HG02642 (cell line): Measurements from ENCODE around the gene PANX3.

Experiments used
- ATAC-seq: cut with Tn5 transposase; IDR thresholded peaks from one replicate; pipeline ENCODE4 v1.9.1; 2021; ENCODE audit warnings: mild to moderate bottlenecking; ENCODE audit not compliant: unreplicated experiment, poor library complexity

PANX3 gene

DNA sequence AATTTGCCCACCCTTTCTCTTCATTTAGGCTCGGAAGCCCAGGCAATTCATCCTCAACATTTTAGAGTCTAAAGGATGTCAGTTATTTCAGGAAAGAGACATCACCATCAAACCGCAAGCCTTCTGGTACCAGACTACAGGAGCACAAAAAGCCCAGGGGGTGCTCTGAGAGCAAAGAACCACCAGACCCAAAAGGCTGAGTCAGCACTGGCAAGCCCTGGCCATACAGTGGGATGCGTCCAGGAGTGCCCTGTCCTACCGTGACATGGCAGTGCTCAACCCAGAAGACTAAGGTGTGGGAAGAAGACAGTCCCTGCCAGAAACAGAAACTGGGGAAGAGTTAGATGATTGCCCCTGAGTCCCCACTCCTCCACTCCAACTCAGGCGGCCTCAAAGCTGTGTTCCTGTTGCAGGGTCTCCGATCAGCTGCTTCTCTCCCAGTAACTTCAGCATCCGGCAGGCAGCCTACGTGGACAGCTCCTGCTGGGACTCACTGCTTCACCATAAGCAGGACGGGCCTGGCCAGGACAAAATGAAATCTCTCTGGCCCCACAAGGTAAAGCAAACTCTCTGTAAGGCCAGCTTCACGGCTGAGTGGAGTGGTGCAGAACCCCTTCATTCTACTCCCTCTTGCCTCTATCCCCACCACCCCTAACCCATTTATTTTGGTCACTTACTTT is 1.5 kb downstream of the PANX3 start:
- no peak for ATAC-seq

DNA sequence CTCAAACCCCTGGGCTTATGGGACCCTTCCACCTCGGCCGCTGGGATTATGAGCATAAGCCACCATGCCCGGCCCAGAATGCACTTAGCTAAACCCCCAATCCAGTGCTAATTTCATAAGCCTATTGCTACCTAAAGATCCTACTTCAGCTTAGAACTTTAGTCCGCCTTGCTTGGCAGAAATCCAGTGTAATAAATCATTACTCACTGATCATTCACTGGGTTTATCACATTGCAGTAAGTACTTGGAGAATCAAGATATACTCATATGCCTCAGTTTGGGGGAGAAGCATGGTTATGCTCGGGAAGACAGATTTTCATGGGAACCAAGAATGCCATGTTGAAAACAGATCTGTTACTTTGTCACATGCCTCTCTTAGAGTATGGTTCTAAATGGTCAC is 7.6 kb downstream of the PANX3 start:
- ATAC-seq = no peak

GRCh38 chr11:124622531-124623451 is 11.6 kb downstream of the PANX3 start, which contains the start of gene TBRG1:
Gene TBRG1, plus strand, starts transcription at chr11:124622864. Its CDS starts 220 bp downstream, at chr11:124623084.
- peak; percentile 98 for ATAC-seq

DNA sequence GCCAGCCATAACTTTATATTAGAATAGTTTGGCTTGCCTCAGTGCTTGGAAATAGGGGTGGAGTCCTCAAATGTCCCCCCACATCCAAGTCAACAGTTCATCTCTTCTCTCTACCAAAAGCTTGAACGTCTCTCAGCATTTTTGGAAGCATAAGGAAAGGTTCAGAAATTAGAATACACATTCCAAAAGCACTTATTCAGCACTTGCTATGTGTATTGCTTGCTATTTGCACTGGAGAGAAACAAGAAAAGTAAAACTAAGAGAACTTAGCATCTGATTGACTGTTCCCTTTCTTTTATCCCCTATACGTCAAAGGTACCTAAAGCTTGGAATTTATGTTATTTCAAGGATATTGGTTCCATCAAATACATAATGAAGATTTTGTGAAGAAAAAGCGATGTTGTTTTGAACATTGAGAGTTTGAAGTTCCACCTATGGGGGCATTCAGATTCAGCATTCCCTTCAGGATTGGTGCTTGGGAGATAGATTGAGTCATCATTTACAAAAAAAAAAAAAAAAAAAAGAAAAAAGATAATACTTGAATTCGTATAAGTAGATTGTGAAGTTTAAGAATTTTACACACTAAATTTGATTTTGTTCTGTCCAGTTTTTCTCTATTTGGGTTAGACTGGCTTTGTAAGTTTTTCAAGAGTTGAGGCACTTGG is 12.8 kb downstream of the PANX3 start:
- ATAC-seq = no peak

GRCh38 chr11:124625504-124626168 is 14.4 kb downstream of the PANX3 start:
- ATAC-seq = no peak

DNA sequence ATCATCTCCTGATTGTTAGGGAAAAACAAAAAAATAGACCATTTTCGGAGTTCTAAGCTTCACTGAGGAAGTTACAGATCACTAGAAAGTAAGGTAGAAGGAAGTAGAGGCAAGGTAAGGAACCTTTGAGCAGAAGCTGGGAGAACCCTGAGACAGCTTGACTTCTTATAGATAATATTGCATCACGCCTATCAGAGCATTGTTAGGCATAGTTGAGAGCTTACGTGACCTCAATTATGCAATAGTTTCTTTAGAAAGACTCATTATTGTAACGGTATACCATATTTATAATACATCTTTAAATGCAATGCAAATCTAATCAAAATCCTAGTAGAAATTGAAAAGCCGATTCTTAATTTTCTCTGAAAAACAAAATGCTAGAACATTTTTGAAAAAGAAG is 16.3 kb downstream of the PANX3 start:
- ATAC-seq = no peak

DNA sequence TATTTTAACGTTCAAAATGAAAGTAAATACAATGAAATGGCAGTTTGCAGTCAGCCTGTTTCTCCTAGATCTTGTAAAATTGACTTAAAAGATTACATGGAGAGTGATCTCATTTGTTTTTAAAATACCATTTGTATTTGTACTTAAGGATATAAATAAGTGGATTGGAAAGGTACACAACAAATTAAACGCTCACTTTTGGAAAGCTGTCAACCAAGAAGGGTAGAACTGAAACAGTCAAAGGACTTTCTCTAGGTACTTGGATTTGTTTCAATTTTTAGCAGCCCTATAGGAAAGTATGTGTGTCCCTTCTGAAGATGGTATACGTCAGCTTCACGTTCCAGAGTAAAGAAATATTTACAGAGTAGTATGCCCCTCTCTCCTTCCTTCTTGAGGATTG is 18.7 kb downstream of the PANX3 start:
- ATAC-seq = no peak

GRCh38 chr11:124633355-124633754 is 22.1 kb downstream of the PANX3 start:
- no peak for ATAC-seq

GRCh38 chr11:124635932-124636331 is 24.7 kb downstream of the PANX3 start:
- ATAC-seq = no peak

- ATAC-seq = no peak
Measured at GRCh38 chr11:124638500-124638899, 27.3 kb downstream of the PANX3 start.

DNA sequence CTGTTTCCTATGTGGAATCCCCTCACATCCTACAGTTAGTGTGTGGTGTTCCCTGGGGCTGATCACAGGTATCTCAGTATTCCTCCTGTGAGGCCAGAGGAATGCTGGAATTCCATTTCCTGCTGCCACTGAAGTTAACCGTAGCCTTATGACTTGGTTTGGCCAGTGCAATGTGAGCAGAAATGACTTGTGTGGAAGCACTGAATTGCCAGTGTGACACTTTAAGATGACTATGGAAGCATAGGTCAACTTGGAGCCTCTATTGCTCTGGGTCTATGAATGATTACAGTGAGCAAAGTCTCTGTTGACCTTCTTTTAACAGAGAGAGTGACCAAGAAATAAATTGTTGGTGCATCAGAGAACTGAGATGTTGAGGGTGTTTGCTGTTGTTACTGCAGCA is 28.0 kb downstream of the PANX3 start:
- ATAC-seq = no peak

DNA sequence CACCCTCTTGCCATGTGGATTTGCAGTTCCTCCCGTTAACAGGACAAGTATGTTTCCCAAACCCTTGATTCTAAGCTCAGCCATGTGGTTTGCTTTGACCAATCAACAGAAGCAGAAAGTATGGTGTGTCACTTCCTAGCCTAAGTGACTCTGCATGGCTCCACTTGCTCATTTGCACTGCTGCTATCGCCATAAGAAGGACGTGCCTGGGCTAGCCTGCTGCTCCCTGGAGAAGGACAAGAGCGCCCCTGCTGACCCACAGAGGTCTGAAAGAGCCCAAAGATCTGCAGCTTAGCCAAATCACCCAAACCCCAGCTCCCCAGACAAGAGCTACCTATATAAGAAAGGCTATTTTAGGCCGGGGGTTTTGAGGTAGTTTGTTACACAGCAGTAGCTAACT is 29.4 kb downstream of the PANX3 start:
- ATAC-seq = no peak

GRCh38 chr11:124642628-124643027 is 31.4 kb downstream of the PANX3 start:
- ATAC-seq = no peak

GRCh38 chr11:124643042-124643604 is 31.9 kb downstream of the PANX3 start:
- ATAC-seq = no peak

DNA sequence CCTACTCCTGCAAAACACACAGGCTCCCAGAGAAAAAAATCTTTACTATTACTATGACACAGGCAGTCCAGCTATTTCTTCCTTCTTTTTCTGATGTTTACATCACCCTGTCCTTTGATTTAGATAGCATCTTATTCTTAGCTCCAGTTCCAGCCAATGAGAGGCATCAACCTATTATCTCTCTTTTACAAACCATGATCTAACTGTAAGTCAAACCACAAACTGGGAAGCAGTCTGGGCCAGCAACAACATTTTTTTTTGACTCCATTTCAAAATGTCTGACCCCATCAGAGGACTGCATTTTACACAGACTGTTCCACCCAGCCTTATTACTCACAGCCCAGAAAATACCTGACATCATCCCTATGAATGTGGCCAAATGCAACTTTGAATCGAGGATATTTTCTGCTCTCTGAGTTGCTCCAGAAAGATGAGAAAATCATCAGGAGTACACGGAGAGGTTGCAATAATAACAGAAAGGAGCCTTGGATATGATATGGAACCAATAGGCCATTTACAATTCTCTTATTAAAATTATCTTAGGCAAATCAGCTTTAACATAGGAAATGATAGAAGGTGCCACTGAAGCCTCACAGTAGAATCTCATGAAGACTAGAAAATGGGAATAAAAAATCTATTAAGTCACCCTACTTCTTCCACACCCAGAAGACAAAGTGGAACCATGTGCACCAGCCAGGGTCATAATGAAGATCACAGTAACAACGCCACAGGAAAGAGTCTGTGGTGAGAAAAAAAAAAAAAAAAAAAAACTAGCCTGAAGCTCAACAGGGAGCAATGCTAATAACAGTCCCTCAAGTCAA is 32.6 kb downstream of the PANX3 start:
- no peak for ATAC-seq

- ATAC-seq = peak; percentile 56
Measured at GRCh38 chr11:124644426-124645280, 33.4 kb downstream of the PANX3 start.

DNA sequence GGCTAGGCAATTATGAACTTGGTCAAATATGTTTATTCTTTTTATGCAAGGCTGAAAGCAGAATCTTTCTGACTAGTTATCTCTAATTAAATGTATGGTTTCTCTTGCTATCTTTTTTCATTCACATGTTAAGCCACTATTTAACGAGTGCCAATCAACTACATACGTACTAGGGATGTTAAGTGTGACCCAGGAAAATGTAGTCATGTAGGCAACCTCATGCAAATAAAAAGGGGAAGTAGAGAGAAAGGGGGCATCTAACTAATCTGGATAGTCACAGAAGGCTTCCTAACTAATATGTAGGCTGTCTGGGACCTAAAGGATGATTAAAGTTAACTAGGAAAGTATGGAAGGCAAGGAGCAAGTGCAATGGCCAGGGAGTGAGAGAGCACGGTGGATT is 34.9 kb downstream of the PANX3 start:
- no peak for ATAC-seq

DNA sequence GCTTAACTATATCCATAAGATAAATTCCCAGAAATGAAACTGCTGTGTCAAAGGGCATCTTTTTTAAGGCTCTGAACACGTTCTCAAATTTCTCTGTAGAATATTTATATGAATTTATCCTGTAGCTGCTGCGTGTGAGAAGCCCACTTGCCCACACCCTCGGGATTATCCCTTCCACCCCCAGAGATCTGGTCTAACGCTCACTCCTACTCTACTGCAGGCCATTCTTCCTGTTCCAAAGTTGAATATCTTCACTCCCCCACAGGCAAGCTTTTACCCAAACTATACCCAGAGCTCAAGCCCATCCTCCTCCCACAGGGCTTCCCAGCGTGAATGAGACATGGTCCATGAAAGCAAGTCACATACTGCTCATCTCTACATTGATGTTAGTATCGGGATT is 37.4 kb downstream of the PANX3 start:
- no peak for ATAC-seq
